ENCODE measurements around the gene POU6F2.

Gene POU6F2

GRCh38 chr7:39252916-39253315 is 275.2 kb downstream of the POU6F2 start:
- DNase-seq (ENCODE audit: low spot score) = no peak

- DNase-seq (ENCODE audit: low spot score) = no peak
Measured at GRCh38 chr7:39259391-39260003, 281.8 kb downstream of the POU6F2 start.

GRCh38 chr7:39260279-39260844 is 282.7 kb downstream of the POU6F2 start:
- no peak for DNase-seq (ENCODE audit: low spot score)

- DNase-seq (ENCODE audit: low spot score) = no peak
Measured at GRCh38 chr7:39261771-39262170, 284.1 kb downstream of the POU6F2 start.

GRCh38 chr7:39265641-39266591 is 288.2 kb downstream of the POU6F2 start:
- no peak for DNase-seq (ENCODE audit: low spot score)

GRCh38 chr7:39269034-39269433 is 291.3 kb downstream of the POU6F2 start:
- no peak for DNase-seq (ENCODE audit: low spot score)

GRCh38 chr7:39270018-39270417 is 292.3 kb downstream of the POU6F2 start:
- DNase-seq (ENCODE audit: low spot score) = no peak

GRCh38 chr7:39271402-39271801 is 293.7 kb downstream of the POU6F2 start:
- no peak for DNase-seq (ENCODE audit: low spot score)

- DNase-seq (ENCODE audit: low spot score) = no peak
Measured at GRCh38 chr7:39272111-39272510, 294.4 kb downstream of the POU6F2 start.

- no peak for DNase-seq (ENCODE audit: low spot score)
Measured at GRCh38 chr7:39272691-39273090, 295.0 kb downstream of the POU6F2 start.

GRCh38 chr7:39280337-39280736 is 302.6 kb downstream of the POU6F2 start:
- DNase-seq (ENCODE audit: low spot score) = no peak

- DNase-seq (ENCODE audit: low spot score) = no peak
Measured at GRCh38 chr7:39285256-39285655, 307.5 kb downstream of the POU6F2 start.

GRCh38 chr7:39288303-39288702 is 310.6 kb downstream of the POU6F2 start:
- DNase-seq (ENCODE audit: low spot score) = no peak

GRCh38 chr7:39291628-39292410 is 314.1 kb downstream of the POU6F2 start:
- no peak for DNase-seq (ENCODE audit: low spot score)

- DNase-seq (ENCODE audit: low spot score) = no peak
Measured at GRCh38 chr7:39293056-39293823, 315.5 kb downstream of the POU6F2 start.

- no peak for DNase-seq (ENCODE audit: low spot score)
Measured at GRCh38 chr7:39294022-39294421, 316.3 kb downstream of the POU6F2 start.

- no peak for DNase-seq (ENCODE audit: low spot score)
Measured at GRCh38 chr7:39295796-39296195, 318.1 kb downstream of the POU6F2 start.

- DNase-seq (ENCODE audit: low spot score) = no peak
Measured at GRCh38 chr7:39299695-39300094, 322.0 kb downstream of the POU6F2 start.

- no peak for DNase-seq (ENCODE audit: low spot score)
Measured at GRCh38 chr7:39300276-39300675, 322.6 kb downstream of the POU6F2 start.

- no peak for DNase-seq (ENCODE audit: low spot score)
Measured at GRCh38 chr7:39301543-39301942, 323.8 kb downstream of the POU6F2 start.

- no peak for DNase-seq (ENCODE audit: low spot score)
Measured at GRCh38 chr7:39304178-39304577, 326.5 kb downstream of the POU6F2 start.

Measured in left forelimb (tissue), 1 donor.